Astrocyte (in vitro differentiated cells and primary cell): ENCODE measurements around the gene PRKAR2B.

ENCODE experiments used
- CTCF ChIP-seq: IDR thresholded peaks from 2 replicates; pipeline ENCODE4 v1.5.1; 2011; ENCODE audit warnings: low read depth, mild to moderate bottlenecking, inconsistent platforms, low read length, moderate library complexity; ENCODE audit not compliant: insufficient read depth
- EZH2 ChIP-seq: IDR thresholded peaks from 2 replicates; pipeline ENCODE4 v1.6.1; 2012; ENCODE audit warnings: mild to moderate bottlenecking, low read length, inconsistent platforms; ENCODE audit not compliant: insufficient read depth

GRCh38 chr7:107196834-107197610, 152.5 kb downstream of the PRKAR2B start:
- TF ChIP-seq CTCF (no peak), EZH2 (no peak)
